Measurements from ENCODE around the gene IQUB. TPM values are rescaled to one million over a fixed set of nuclear protein-coding genes. Genes with fewer than 3 reads are reported as not detected.
"Not testable (repeated sequence)": the region's sequence is repeated elsewhere in the genome, so short reads cannot be mapped to it uniquely, and the experiment has no call there.

The IQUB gene
- polyA plus RNA-seq, 10 donors, result 0.16 to 0.76 (median 0.29) TPM

- peak; percentile 27 to 61 (median 48) for DNase-seq
These were observed 40.1 kb downstream of the IQUB start for GRCh38 chr7:123494193-123494796.

DNA sequence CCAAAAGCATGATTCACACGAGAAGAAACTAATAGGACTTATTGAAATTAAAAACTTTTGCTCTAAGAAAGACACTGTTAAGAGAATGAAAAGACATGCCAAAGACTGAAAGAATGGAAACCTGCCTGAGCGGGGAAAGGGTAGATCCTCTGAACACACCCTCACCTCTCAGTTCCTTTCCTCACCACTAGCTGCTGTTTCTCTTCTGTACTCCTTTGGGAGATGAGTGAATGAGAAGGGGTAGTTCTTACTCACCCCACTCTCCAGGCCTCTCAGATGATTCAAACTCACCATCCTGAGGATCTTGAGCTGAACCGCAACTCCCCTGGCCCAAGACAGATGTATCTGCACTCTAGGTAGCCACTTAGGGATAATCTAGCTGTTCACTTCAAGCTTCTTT lies 41.9 kb downstream of the IQUB start:
- no peak for DNase-seq

DNA sequence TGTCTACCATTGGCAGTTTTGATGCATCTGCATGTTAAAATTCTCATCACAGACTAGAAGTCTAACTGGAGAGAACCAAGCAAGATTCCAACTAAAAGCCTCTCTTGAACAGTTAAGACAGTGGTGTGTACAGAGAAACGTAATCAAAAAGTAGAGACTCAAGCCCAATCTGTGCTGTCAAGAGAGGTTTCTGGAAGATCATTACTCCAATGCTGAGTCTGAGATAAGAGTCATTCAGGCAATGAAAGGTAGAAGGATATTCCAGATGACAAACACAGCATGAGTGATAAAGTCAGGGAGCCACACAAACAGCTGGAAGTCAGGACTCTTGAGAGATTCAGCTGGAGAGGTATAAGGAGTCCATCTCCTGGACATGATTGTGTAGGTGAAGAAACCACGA lies 48.7 kb downstream of the IQUB start:
- DNase-seq, result no peak

DNA sequence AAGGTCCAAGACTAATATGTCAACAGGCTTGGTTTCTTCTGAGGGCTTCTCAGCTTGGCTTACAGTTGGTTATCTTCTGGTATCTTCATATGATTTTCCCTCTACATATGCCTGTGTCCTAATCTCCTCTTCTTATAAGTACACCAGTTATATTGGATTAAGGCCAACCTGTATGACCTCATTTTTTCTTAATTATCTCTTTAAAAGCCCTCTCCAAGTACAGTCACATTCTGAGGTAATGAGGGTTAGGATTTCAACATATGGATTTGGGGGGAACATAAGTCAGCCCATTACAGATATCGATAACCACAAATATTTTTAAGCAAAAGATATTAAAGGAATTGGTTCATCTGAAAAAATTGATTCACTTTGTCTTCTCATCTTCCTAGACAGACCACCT lies 49.2 kb downstream of the IQUB start:
- DNase-seq, result no peak

DNA sequence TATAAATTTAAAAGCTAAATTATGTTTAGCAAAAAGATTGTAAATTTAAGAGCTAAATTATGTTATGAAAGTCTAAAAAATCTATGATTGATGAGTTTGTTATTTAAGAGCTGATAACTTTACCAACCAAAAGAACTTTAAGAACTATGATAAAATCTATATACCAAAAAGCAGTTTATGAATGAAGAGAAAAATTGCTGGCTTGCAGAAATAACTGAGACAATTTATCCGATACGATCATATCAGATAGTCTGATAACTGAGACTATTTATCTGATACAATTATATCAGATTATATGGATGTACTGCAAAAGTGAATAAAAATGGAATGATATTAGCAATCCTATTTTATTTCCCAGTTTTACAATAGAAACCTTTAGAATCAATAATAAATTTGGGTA lies 50.2 kb downstream of the IQUB start:
- DNase-seq, result no peak

- no peak for DNase-seq
These were observed 54.3 kb downstream of the IQUB start for GRCh38 chr7:123480107-123480506.

DNA sequence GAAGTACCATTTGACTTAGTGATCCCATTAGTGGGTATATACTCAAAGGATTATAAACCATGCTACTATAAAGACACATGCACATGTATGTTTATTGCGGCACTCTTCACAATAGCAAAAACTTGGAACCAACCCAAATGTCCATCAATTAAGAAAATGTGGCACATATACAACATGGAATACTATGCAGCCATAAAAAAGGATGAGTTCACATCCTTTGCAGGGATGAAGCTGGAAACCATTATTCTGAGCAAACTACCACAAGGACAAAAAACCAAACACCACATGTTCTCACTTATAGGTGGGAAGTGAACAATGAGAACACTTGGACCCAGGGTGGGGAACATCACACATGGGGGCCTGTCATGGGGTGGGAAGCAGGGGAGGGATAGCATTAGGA lies 56.3 kb downstream of the IQUB start:
- DNase-seq, result not testable (repeated sequence)

DNA sequence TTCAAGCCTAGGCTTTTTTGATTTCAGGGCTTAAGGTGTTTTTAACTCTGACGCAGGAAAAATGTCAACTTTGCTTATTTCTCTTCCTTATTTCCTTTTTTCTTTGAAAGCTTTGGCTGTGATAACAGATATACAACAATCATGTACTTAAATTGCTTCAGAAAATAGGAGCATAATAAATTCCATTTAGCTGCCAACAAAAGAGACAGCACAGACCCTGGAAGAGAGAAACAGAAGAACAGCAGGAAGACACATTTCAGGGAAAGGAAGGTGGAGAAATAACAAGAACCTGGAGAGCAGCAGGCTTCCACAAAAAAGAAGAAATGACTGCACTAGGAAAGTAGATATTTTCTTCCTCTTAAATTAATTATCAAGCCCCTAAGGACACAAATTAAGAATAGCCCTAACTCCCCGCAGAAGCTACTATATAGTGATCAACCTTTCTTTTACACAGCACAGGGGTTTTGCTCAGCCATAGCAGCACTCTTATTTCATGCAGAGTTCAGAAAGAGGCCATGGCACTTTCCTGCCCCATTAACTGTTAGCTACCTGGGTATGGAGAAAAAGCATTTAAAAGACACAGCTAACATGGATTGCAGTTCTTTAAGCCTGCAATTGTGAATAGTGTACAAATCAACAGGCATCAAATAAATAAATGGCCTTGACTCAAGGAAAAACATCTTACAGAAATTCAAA lies 61.5 kb downstream of the IQUB start:
- peak in 1 of 3 donors; percentile 16 for DNase-seq

GRCh38 chr7:123472327-123472726 lies 62.1 kb downstream of the IQUB start:
- no peak for DNase-seq

- no peak for DNase-seq
These were observed 66.1 kb downstream of the IQUB start for GRCh38 chr7:123468303-123468702.

DNA sequence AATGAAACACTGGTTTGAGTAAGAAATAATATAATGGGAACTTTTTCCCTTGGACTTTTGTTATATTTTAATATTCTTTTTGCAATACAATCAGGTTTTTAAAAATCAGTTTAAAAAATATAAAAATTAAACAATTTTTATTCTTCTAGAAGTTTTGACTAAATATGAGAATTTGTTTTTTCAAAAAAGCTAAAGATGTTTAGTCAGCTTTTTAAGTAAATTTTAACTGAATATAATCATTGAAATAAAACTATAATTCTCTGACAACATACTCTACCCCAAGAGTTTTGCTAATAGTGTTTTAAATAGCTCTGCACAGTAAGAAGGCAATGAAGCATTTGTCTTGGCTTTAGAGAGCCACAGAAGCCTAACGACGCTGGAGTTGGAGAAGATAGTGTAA lies 70.5 kb downstream of the IQUB start:
- DNase-seq, result no peak

- no peak for DNase-seq
These were observed 73.8 kb downstream of the IQUB start for GRCh38 chr7:123460616-123461015.

GRCh38 chr7:123455965-123456470 lies 78.4 kb downstream of the IQUB start:
- DNase-seq, result no peak

- no peak for DNase-seq
These were observed 94.3 kb downstream of the IQUB start for GRCh38 chr7:123440101-123440548.

DNA sequence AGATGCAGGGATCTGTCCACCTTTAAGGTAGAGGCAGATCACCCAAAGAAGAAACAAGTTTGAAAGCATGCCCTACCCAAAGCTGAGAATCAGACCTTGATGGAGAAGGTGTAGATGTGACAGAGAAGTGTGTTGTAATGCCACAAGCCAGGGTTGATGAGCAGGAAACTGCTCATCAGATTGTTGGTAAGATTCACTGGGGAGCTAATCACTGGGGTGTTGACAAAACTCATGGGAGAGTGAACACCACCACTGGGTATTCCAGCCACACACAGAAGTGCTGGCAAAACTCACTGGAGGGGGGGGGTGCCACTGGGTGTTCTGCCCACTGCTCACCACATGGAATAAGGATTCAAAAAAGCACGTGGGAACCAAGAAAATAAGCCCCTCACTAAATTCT lies 95.2 kb downstream of the IQUB start:
- no peak for DNase-seq

- DNase-seq, result no peak
These were observed 96.9 kb downstream of the IQUB start for GRCh38 chr7:123437447-123437995.

- DNase-seq, result no peak
These were observed 99.2 kb downstream of the IQUB start for GRCh38 chr7:123435080-123435700.

GRCh38 chr7:123433665-123434064 lies 100.7 kb downstream of the IQUB start:
- no peak for DNase-seq

DNA sequence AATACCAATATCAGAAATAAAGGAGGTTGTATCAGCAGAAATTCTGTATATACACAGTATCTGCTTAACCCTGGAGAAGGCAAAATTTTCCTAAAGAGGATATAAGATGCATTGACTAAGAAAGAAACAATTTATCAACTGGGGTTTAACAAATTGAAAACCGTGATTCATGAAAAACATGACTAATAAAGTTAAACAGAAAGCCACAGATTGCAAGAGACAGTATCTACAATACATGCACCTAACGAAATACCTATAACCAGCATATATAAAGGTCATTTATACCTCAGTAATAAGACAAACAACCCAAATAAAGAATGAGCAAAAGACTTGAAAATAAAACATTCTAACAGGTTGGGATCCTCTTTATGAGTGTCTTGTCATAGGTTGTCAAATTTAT lies 101.8 kb downstream of the IQUB start:
- DNase-seq, result no peak

- no peak for DNase-seq
These were observed 103.2 kb downstream of the IQUB start for GRCh38 chr7:123431075-123431614.

GRCh38 chr7:123425246-123425645 lies 109.1 kb downstream of the IQUB start:
- no peak for DNase-seq

DNA sequence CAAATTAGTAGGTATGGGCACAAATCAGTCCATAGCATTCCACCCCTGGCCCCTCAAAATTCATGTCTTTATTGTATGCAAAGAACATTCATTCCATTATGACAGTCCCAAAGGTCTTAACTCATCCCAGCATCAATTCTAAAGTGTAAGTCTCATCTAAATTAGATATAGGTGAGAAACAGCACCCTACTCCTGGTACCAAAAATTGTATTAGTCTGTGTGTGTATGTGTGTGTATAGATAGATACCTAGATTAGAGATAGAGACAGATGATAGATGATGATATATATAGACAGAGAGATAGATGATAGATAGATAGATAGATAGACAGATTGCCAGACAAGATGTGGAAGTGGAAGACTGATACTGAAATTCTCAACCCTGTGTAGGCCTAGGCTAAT lies 109.9 kb downstream of the IQUB start:
- DNase-seq, result no peak

DNA sequence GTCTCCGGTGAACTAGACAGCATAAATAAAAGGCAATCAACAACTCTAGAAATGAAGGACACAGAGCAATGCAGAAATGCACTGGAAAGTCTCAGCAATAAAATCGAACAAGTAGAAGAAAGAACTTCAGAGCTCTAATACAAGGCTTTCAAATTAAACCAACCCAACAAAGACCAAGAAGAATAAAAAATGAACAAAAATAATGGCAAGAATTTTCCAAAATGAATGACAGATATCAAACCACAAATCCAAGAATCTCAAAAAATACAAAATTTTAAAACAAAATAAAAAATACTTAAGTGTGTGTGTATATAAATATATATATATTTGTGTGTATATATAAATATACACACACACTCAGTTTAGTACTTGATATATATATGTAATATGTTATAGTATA lies 110.8 kb downstream of the IQUB start:
- DNase-seq, result no peak

Measured in muscle of back (tissue), 11 donors.